Inflammatory macrophage treated with lipopolysaccharide for 4 hours (primary cell): Measurements from ENCODE around the gene ARHGAP6.
"Not testable (repeated sequence)": the region's sequence is repeated elsewhere in the genome, so short reads cannot be mapped to it uniquely, and the experiment has no call there.

Source experiments
- DNase-seq: peaks from one replicate; pipeline ENCODE4 v3.0.0-alpha.2; 2020

The ARHGAP6 gene

DNA sequence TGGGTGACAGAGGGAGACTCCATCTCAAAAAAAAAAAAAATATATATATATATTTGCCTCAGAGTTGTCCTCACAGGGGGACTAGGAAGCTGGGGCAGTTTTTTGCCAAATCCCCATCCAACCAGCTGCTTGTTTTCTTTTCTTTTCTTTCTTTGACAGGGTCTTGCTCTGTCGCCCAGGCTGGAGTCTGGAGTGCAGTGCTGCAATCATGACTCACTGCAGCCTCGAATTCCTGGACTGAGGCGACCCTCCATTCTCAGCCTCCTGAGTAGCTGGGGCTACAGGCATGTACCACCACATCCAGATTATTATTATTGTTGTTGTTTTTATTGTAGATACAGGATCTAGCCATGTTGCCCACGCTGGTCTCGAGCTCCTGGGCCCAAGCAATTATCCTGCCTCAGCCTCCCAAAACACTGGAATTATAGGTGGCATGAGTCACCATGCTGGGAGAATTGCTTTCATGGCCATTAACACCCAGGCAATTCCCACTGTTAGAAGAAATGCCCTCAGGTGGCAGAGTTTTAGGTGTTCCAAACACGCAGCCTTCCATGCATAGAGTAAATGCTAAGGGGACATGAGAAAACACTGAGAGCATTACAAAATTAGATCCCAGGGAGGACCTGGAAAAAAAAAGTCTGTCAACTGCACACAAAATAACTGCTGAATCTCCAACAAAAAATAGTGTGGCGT, 98.0 kb downstream of the ARHGAP6 start:
- no peak for DNase-seq

DNA sequence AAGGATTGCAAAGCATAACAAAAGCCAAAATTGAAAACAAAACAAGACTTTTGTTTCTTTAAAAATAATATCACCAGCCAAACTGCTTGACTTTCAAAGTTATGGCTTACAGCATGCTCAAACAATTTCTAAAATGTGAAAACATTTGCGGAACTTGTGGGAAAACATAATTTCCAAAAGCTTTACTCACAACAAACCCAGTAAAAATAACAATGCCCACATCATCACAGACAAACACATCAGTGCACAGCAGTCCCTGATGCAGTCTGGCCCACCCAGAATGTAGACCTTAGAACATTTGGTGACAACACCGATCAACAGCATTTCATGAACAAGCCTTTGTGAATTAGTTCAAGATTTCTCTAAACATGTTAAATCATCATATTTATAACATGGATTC, 98.9 kb downstream of the ARHGAP6 start:
- DNase-seq: no peak

DNA sequence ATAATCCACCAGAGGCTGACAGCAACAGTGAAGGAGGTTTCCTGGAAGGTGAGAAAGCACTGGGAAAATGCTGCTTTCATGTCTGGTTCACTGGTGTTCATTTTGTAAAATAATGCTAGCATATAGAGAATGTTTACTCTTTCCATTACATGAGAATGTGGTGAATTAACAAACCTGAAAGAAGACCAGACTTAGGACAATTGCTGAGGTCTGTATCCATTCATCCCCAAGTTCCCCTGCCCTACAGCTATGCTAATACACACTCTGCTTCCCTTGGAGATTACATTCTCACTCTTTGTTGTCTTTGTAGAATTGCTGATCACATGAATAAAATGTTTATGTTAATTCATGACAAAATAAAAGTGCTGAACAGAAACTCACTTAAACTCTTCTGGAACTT, 99.5 kb downstream of the ARHGAP6 start:
- DNase-seq: no peak

DNA sequence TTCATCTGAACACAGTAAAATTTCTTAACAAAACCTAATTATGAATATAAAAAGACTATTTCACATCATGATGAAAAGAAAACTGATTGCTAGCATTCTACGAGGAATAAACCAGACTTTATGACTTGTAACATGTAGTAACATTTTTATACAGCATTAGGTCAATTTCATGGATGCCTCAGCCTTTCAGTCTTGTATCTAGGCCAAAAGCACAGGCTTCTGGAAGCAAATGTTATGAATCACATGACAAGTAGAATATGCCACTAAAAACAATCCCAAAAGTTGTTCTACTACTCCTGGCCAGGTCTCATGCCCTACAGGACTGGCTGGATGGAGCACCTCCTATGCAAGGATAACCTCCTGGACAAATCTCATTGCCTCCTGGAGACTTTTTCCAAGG, 101.2 kb downstream of the ARHGAP6 start:
- DNase-seq: no peak

DNA sequence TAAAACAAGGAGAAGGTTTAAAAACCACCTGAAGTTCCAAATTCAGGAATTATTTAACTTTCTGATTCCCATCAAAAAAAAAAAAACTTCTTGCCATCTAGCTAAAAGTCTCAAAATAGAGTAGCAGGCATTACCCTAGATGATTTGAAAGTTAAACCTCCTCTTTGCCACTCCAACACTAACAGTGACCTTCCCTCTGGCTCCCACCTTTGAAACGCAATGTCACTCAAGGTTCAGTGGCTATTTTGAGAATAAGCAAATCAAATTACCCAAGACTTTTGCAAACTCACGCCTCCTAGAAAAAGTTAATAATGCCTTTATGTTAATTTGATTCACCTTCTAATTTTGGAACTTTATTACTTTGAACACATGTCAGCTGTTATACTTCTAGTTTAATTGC, 103.2 kb downstream of the ARHGAP6 start:
- no peak for DNase-seq

DNA sequence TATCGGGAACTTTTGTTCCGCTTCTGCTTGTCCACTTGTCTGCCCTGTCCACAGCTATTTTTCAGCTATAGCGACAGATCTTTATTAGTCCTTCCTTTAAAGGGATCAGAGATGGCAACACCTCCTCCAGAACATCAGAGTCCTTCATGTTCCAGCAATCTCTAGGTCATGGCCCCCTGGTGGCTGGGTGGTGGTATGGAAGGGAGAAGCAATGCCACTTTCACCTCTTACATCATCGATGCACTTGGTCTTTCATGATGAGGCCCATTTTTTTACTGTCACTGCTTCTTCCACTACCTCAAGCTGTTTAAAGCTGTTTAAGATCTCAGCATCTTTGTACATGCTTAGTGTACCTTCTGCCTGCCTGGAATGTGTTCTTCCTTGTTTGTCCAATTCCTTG, 106.7 kb downstream of the ARHGAP6 start:
- peak; percentile 41 for DNase-seq

DNA sequence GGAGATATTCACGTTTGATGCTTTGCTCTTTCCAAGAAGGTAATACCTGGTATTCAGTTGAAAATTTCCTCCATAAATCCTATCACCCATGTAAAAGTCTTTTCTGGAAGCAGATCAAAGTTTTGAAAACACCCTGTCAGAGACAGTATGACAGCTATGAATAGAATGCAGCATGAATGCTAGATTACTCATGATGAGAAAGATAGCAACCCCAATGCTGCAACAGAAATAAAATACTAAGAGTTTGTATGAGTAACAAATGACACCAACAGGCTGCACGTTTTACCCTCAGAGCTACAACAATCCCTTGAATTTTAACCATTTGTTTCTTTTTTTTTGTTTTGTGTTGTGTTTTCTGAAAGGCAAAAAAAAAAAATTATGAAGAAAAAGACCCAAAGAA, 108.6 kb downstream of the ARHGAP6 start:
- DNase-seq: no peak

DNA sequence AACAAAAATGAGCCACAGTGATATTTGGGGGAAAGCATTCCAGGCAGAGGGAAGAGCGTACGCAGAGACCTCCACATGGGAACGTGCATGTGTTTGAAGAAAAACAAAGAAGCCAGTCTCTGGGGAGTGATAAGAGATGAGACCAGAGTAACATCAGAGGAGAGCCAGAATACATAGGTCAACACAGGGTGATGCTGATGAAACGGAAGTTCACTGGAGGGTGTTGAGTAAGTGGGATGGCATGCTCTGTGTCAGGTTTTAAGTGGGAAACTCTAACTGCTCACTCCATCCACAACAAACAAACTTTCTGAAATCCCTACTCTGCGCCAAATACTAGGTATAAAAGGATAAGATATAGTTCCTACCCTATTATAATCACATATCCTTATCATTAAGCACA, 110.0 kb downstream of the ARHGAP6 start:
- no peak for DNase-seq

DNA sequence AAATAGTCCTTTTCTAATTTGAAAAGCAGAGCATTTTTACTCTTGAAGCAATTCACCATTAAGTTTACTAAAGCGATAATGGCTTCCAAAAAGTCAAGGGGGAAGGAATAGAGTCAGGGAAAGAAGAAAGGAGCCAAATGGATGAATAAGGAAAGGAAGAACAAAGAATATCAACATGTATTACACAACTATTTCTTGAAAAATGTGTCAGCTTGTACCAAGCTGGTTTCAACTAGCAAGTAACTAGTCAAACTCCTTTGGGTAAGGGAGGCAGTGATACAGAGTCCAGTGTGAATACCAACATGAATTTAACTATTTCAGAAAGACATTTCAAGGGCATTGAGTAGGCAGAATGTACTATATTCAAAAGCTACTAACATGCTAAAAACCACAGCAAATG, 112.1 kb downstream of the ARHGAP6 start:
- no peak for DNase-seq

DNA sequence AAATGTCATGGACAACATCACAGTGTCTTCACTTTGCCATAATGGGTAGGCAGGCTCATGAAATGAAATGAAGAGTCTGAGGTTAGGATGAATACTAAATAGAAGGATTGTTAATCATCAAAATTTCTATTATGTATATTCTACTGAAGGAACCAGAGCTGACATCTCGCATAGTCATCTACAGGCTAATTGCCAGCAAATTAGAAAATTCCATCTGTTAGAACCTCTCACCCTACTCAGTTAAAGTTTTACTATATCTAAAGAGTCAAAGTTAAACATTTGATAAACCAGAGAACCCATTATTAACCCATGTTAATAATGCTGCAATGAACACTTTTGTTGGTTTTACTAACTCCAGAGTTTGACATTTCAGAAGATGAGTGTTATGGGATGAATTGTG, 114.6 kb downstream of the ARHGAP6 start:
- no peak for DNase-seq

DNA sequence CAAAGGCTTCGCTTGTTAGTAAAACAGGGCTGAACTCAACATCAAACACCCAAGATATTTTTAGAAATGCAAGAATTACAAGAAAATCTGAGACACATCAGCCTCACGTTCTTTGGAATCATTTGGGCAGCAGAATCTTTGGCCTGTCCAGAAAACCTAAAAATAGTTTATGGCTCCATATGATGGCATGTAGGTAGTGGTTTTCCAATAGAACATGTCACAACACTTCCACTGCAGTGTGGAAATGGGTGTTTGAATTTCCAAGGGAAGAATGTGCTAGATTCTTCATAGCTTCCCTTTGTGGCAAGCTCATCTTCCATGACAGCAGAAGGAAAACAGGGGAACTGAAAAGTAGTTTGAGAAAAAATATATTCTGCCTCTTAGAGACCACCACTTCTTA, 118.8 kb downstream of the ARHGAP6 start:
- DNase-seq: no peak

DNA sequence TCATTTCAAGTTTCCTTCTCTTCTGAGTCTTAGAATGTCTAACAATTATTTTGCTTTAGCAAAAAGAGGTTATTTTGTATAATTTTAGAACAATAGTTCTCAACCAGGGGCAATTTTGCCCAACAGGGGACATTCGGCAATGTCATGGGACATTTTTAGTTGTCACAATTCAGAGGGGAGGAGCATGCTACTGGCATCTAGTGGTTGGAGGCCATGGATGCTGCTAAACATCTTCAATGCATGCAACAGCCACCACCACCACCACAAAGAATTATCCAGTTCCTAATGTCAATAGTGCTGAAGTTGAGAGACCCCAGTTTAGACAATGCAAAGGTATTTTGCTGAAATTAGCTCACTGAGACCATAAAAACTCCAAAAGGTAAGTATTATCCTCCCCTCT, 122.5 kb downstream of the ARHGAP6 start:
- no peak for DNase-seq

DNA sequence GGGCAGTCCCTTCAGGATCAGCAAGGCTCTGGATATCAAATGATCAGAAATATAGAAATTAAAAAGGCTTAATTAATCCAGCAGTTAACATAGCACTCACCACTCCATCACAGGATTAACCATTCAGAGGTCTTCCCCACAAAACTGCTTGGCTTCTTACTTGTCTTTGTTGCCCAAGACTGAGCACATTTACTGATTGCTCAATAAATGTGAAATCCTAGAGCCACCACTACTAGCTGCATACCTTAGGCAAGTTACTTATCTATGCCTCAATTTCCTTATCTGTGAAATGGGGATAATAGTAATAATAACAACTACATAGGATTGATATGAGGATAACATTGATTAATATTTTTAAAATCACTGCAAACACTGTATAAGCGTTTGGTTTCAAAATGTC, 124.2 kb downstream of the ARHGAP6 start:
- no peak for DNase-seq

DNA sequence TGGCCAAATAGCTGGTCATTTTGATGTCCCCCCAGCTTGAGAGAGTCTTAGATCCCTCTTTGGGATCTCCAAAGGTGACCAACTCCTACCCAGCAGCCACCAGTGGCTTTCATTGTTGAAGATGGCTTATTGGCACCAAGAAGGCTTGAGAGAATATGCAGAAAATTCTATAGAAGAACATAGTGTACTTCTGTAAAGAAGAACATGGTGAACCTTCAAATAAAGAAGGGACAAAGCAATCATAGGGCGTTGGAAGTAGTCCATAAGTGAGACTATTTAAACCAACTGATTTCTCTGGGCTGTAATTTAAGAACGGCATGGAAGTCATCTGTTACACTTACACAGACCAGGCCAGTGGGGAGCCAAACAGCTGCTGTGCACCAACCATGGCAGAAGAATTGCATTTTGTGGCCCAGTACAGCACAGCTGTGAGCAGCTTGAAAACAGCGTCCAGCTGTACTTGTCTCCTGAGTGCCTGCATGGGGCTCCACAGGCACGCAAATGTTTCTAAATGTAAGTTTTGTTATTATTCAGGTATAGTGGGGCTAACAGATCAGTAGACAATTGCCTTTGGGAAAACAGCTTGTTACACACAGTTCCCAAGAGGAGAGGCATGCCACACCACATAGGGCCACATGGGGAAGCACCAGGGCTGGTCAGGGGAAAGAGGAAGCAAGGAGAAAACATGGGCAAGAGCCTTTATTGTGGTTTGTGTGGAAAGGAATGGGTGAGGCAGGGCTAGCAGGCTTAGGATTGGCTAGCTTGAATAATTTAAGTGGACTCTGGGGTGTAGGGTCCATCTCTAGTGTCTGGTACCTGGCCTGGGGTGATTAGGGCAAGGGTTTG, 125.0 kb downstream of the ARHGAP6 start:
- peak; percentile 48 for DNase-seq

DNA sequence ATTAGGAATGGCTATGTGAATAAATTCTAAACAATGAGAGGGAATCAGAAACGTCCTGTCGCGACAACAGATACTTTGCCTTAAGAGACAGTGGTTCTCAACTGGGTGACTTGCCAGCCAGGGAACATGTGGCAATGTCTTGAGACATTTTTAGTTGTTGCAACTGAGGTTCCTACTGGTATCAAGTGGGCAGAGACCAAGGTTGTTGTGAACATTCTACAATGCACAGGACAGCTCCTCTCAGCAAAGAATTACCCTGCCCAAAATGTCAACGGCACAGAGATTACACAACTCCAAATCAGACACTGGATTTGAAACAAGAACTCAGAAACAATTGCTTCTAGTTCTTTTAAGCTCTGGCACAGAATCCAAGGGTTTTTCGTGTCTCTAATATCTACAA, 128.6 kb downstream of the ARHGAP6 start:
- DNase-seq: peak; percentile 7

DNA sequence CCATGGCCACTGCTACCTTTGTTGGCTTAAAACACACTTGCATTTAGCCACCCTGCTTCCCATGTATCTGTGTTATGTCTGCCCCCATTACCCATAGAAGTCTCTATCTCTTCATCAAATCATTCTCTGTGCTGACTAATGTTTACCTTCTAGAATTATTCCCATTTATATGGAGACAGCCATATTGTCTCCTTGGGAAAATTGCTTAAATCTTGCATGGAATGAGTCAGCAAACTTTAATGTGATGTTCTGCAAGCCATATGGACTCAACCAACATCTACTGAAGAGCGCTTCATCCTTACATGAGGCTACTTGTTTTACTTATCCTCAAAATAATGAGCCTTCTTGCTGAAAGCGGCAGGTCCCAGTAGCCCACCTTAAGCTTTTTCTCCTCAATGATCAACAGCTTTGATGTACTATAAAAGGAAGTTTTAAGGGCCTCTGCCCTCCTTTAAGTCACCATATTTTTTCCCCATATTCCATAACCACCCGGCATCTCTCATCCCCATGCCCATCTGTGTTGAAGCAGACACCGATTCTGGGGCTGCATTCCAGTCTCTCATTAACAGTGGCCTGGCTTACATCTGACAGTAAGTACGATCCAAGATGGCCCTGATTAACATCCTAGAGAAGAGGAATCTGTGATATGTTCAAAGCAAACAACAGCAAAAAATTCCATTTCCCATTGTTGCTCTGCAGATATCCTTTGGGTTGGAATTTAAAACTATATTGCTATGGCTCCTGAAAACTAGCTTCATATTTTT, 130.4 kb downstream of the ARHGAP6 start:
- no peak for DNase-seq

DNA sequence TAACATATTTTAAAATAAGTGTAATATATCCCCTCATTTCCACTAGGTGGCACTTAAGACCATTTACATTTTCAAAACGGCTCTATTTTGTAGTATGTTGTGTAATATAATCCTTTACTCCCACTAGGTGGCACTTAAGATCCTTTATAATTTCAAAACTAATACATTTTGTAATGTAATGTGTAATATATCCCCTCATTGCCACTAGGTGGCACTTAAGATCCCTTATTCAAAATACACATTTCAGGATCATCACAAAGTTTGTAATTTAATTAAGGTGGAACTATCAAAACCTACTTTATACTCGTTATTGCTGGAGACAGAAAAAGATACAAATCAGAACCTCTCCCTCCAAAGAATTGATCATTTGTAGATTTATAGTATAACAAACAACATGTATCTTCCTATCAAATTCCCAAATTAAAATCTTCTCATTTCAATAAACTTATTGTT, 132.5 kb downstream of the ARHGAP6 start:
- peak; percentile 80 for DNase-seq

DNA sequence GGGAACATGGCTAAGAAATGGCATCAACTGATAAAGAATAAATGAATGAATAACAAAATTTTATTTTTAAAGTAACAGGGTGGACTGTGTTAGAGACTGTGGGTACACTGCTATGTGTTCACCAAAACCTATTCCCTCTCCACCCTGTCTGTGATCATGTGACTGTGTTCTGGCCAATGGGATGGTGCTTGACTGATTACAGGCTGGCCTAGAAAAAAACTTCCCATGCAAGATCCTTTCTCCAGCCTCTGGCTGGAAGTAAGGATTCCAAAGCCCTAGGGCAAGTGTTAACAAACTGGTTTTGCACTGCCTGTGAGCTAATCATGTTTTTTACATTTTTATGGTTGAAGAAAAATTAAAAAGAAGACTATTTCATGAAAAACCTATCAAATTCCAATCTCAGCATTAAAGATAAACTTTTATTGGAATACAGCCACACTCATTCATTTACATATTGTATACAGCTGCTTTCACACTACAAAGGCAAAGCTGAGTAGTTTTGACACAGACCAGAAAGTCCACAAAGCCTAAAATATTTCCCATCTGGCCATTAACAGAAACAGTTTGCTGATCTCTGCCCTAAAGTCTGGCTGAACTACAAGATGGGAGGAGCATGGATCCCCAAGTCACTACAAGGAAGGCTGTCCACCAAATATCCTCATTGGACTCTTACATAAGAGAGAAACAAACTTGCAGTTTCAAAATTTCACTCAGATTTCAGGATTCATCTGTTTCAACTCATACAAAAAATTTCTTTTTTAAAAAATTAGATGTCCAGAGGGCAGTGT, 133.2 kb downstream of the ARHGAP6 start:
- no peak for DNase-seq

DNA sequence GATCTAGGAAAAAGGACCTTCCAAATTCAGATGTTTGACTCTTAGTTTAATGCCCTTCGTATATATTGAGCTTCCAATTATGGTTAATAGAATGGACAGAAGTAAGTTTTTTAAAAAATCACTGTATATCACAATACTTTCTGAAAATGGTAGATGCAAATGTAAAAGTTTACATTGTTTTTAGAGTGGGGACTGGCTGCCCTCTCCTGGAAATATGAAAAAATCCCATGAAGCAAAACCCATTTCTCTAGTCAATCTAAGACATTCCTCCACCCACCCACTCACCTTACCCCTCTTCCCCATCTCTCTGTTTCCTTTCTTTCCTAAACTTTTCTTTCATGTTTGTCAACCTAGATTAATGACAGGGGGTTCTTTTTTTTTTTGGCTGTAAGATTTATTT, 134.5 kb downstream of the ARHGAP6 start:
- peak; percentile 8 for DNase-seq

DNA sequence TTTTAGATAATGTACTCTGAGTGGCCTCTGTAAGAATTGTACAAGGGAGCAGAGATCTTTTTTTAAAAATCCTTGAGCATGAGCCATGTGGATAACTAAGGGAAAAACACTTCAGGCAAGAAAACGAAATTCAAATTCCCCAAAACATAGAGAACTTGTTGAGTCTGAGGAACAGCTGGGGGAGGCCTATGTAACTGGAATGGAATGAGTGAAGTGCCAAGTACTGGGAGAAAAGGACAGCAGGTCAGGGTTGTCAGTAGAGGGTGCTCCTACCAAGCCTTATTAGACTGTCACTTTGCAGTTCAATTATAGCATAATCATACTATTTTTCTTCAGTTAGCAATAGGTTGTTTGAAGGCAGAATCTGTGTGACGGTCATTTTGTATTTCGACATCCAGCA, 135.1 kb downstream of the ARHGAP6 start:
- DNase-seq: no peak

DNA sequence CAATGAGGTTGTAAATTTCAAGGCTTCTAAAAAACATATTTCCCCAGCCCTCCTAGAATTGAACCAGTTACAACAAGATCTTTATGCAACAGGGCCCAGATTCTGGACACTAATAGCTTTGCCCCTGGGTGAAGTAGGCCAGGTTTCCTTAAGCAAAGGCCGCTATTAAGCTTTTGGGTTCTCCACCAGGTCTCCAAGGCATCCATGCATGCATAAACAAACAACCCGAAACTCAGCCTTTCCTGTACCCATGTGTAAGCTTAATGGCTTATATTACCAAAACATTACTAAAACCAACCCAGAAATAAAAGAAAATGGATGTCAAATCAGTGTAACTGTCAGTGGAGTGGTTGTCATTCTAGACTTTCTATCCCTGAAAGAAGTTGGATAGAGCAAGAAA, 137.1 kb downstream of the ARHGAP6 start:
- no peak for DNase-seq

DNA sequence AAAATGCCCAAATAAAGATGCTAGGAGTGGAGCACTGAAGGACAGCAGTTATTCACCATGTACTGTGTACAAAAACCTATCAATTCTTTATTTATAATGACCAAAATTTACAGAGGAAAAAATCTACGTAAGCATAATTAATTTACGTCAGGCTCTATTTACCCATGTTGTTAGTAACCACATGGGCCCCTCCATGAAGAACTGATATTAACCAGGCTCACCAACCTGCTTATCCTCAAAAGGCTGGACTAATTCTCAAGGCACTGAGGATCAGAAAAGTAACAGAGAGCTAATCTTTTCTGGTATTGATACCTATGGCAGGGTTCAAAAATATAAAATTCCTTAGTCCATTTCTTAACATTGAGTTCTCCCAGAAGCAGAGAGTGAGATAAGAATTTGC, 140.0 kb downstream of the ARHGAP6 start:
- DNase-seq: no peak

DNA sequence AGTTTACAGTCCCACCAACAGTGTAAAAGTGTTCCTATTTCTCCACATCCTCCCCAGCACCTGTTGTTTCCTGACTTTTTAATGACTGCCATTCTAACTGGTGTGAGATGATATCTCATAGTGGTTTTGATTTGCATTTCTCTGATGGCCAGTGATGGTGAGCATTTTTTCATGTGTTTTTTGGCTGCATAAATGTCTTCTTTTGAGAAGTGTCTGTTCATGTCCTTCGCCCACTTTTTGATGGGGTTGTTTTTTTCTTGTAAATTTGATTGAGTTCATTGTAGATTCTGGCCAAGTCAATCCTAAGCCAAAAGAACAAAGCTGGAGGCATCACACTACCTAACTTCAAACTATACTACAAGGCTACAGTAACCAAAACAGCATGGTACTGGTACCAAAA, 146.5 kb downstream of the ARHGAP6 start:
- not testable (repeated sequence) for DNase-seq
